Femur (tissue), 1 donor: ENCODE data around the gene UBASH3B.

Source experiments
- DNase-seq: peaks from one replicate; pipeline ENCODE4 v3.0.0-alpha.2; 2017

Gene UBASH3B

DNA sequence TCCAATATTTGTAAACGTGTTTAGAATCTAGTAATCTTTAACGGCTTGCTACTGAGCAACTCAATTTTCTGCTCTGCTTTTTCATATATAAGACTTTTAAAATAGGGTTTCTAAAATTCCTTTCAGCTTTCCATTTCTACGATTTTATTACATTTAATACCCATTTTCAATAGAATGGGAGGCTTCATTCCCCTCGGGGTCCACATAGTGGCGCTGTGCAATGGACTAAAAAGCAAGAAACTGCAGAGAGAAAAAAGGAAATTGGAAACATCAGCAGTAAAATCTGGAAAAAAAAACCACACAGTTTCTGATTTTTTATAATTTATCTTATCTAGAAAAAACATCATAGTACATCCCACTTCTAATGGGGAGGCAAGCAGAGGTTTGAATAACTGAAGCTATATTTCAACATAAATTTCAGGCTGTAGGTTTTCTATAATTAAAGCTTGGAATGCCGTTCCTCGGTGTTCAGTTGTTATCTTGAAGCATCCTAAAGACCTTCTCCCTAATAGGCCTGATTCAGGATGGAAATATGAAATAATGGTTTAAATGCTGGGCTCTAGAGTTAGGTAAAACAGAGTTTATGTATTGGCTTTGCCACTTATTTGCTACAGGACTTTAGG is 208.3 kb downstream of the UBASH3B start:
- DNase-seq: peak; percentile 65
